H9 (cell line): ENCODE measurements around the gene CCDC191. TPM values are rescaled to one million over a fixed set of nuclear protein-coding genes. Genes with fewer than 3 reads are reported as not detected.

Experiments
- DNase-seq: peaks from one replicate; pipeline ENCODE4 v3.0.0-alpha.2; 2017
- H2AFZ ChIP-seq: one replicate; pipeline ENCODE4 v1.6.1; 2013; ENCODE audit warnings: mild to moderate bottlenecking, low read length, control low read depth, moderate library complexity
- H2AK5ac ChIP-seq: 2 replicates; pipeline ENCODE4 v1.6.1; 2013; ENCODE audit warnings: low read length, control low read depth, mixed read lengths; ENCODE audit not compliant: insufficient read length
- H2BK120ac ChIP-seq: one replicate; pipeline ENCODE4 v1.6.1; 2013; ENCODE audit warnings: low read depth, mild to moderate bottlenecking, low read length, control low read depth, inconsistent platforms; ENCODE audit not compliant: poor library complexity, severe bottlenecking
- H2BK12ac ChIP-seq: 2 replicates; pipeline ENCODE4 v1.6.1; 2013; ENCODE audit warnings: low read length, control low read depth, mixed read lengths, low read depth; ENCODE audit not compliant: insufficient read length
- H2BK15ac ChIP-seq: 2 replicates; pipeline ENCODE4 v1.6.1; 2013; ENCODE audit warnings: low read depth, low read length, control low read depth
- H2BK20ac ChIP-seq: one replicate; pipeline ENCODE4 v1.6.1; 2013; ENCODE audit warnings: low read depth, mild to moderate bottlenecking, low read length, control low read depth, inconsistent platforms; ENCODE audit not compliant: poor library complexity, severe bottlenecking
- H2BK5ac ChIP-seq: 2 replicates; pipeline ENCODE4 v1.6.1; 2013; ENCODE audit warnings: low read length, control low read depth, mixed read lengths; ENCODE audit not compliant: insufficient read length
- H3K14ac ChIP-seq: 2 replicates; pipeline ENCODE4 v1.6.1; 2013; ENCODE audit warnings: low read length, control low read depth; ENCODE audit not compliant: insufficient read depth
- H3K18ac ChIP-seq: 2 replicates; pipeline ENCODE4 v1.6.1; 2013; ENCODE audit warnings: low read depth, mild to moderate bottlenecking, mixed read lengths, low read length, control low read depth; ENCODE audit not compliant: insufficient read length
- H3K23ac ChIP-seq: 2 replicates; pipeline ENCODE4 v1.6.1; 2013; ENCODE audit warnings: low read length, control low read depth, mixed read lengths, low read depth; ENCODE audit not compliant: insufficient read length
- H3K23me2 ChIP-seq: 2 replicates; pipeline ENCODE4 v1.6.1; 2013; ENCODE audit warnings: low read depth, mild to moderate bottlenecking, mixed read lengths, low read length, control low read depth; ENCODE audit not compliant: insufficient read length, poor library complexity, severe bottlenecking
- H3K27ac ChIP-seq: 2 replicates; pipeline ENCODE4 v1.5.1; 2013; ENCODE audit warnings: low read length, control low read depth, mixed read lengths, low read depth; ENCODE audit not compliant: insufficient read length
- H3K27me3 ChIP-seq: 2 replicates; pipeline ENCODE4 v1.6.1; 2013; ENCODE audit warnings: low read length, control low read depth, inconsistent platforms; ENCODE audit not compliant: insufficient read depth
- H3K4ac ChIP-seq: 2 replicates; pipeline ENCODE4 v1.6.1; 2013; ENCODE audit warnings: low read depth, mild to moderate bottlenecking, control low read depth, inconsistent platforms, low read length, moderate library complexity
- H3K4me1 ChIP-seq: 2 replicates; pipeline ENCODE4 v1.6.1; 2013; ENCODE audit warnings: low read length, control low read depth, inconsistent platforms; ENCODE audit not compliant: insufficient read depth
- H3K4me2 ChIP-seq: 2 replicates; pipeline ENCODE4 v1.6.1; 2013; ENCODE audit warnings: low read length, control low read depth, mixed read lengths; ENCODE audit not compliant: insufficient read length, insufficient read depth
- H3K56ac ChIP-seq: 2 replicates; pipeline ENCODE4 v1.6.1; 2013; ENCODE audit warnings: low read depth, mild to moderate bottlenecking, mixed read lengths, low read length, control low read depth; ENCODE audit not compliant: insufficient read length
- H3K79me1 ChIP-seq: 2 replicates; pipeline ENCODE4 v1.6.1; 2013; ENCODE audit warnings: low read depth, mild to moderate bottlenecking, moderate library complexity, low read length, control low read depth, inconsistent platforms; ENCODE audit not compliant: insufficient read depth, poor library complexity, severe bottlenecking
- H3K79me2 ChIP-seq: 2 replicates; pipeline ENCODE4 v1.6.1; 2013; ENCODE audit warnings: low read length, control low read depth, inconsistent platforms; ENCODE audit not compliant: insufficient read depth
- H3K9ac ChIP-seq: 2 replicates; pipeline ENCODE4 v1.6.1; 2013; ENCODE audit warnings: low read length, control low read depth, mixed read lengths; ENCODE audit not compliant: insufficient read length; ENCODE audit errors: extremely low read depth
- H3K9me3 ChIP-seq: one replicate; pipeline ENCODE4 v1.6.1; 2013; ENCODE audit warnings: low read depth, low read length, inconsistent platforms; ENCODE audit not compliant: control insufficient read depth
- H3T11ph ChIP-seq: one replicate; pipeline ENCODE4 v1.6.1; 2013; ENCODE audit warnings: mild to moderate bottlenecking, low read length, control low read depth, inconsistent platforms
- H4K20me1 ChIP-seq: one replicate; pipeline ENCODE4 v1.6.1; 2013; ENCODE audit not compliant: control insufficient read depth, insufficient read length, insufficient read depth
- H4K5ac ChIP-seq: 2 replicates; pipeline ENCODE4 v1.6.1; 2013; ENCODE audit warnings: low read depth, mild to moderate bottlenecking, mixed read lengths, low read length, control low read depth; ENCODE audit not compliant: insufficient read length
- H4K8ac ChIP-seq: replicated peaks from 2 replicates; pipeline ENCODE4 v1.6.1; 2013; ENCODE audit warnings: low read length, control low read depth, mixed read lengths, low read depth; ENCODE audit not compliant: insufficient read length
- H4K91ac ChIP-seq: 2 replicates; pipeline ENCODE4 v1.6.1; 2013; ENCODE audit warnings: low read depth, mild to moderate bottlenecking, moderate library complexity, mixed read lengths, low read length, control low read depth; ENCODE audit not compliant: insufficient read length
- H3K27ac Mint-ChIP-seq, 3 experiments: 2 replicates in 2 of 3; 3 replicates in 1 of 3; pipeline ENCODE4 v1.8.0; 2020 to 2021; ENCODE audit warnings: mixed read lengths in 3 of 3, mild to moderate bottlenecking in 1 of 3, moderate library complexity in 1 of 3
- H3K27me3 Mint-ChIP-seq: 2 replicates; pipeline ENCODE4 v1.8.0; 2021; ENCODE audit warnings: low read depth, mild to moderate bottlenecking, moderate library complexity, mixed read lengths
- H3K36me3 Mint-ChIP-seq, 3 experiments: 2 replicates in 2 of 3; 3 replicates in 1 of 3; pipeline ENCODE4 v1.8.0; 2020 to 2021; ENCODE audit warnings: low read depth in 3 of 3, mixed read lengths in 3 of 3; ENCODE audit not compliant: insufficient read depth in 1 of 3
- H3K4me1 Mint-ChIP-seq, 2 experiments: 2 replicates each; pipeline ENCODE4 v1.8.0; 2020; ENCODE audit warnings: mixed read lengths in 2 of 2
- H3K4me3 Mint-ChIP-seq, 2 experiments: 2 replicates in 1 of 2; 3 replicates in 1 of 2; pipeline ENCODE4 v1.8.0; 2020 to 2021; ENCODE audit warnings: mild to moderate bottlenecking in 2 of 2, mixed read lengths in 2 of 2, moderate library complexity in 1 of 2
- H3K9me3 Mint-ChIP-seq, 2 experiments: 2 replicates in 1 of 2; 3 replicates in 1 of 2; pipeline ENCODE4 v1.8.0; 2020; ENCODE audit warnings: mild to moderate bottlenecking in 2 of 2, mixed read lengths in 2 of 2, moderate library complexity in 1 of 2
- CTCF ChIP-seq: fragments of 200-600 bp; sonication (generic); conservative IDR thresholded peaks from 3 replicates; pipeline ENCODE4 v1.8.0; 2021; ENCODE audit warnings: antibody characterized with exemption, mild to moderate bottlenecking
- total RNA-seq: library from RNA; stranded (reverse); gene quantifications from 2 replicates; pipeline ENCODE4 v1.2.1, GENCODE V29; 2021

Gene CCDC191
- total RNA-seq, 1 experiment from 2014 or later: 0.68 TPM

- Histone ChIP-seq H3K14ac (no peak overlapping the region), H3K79me2 (no peaks in the 10 kb centered on the region), H3K9me3 (no peaks in the 10 kb centered on the region), H3K27me3 (no peaks in the 10 kb centered on the region), H3K23me2 (no peaks in the 10 kb centered on the region), H4K8ac (no peak overlapping the region), H4K20me1 (no peaks in the 10 kb centered on the region), H2BK12ac (no peak overlapping the region), H2AK5ac (no peak overlapping the region), H3K4ac (no peak overlapping the region), H3K79me1 (no peaks in the 10 kb centered on the region), H4K5ac (no peak overlapping the region), H2AFZ (no peak overlapping the region), H2BK20ac (no peak overlapping the region), H2BK5ac (no peak overlapping the region), H3K4me2 (no peak overlapping the region), H3K4me1 (no peaks in the 10 kb centered on the region), H3K27ac (no peak overlapping the region), H3K56ac (no peak overlapping the region), H3K9ac (no peak overlapping the region), H3K23ac (no peak overlapping the region), H2BK15ac (no peak overlapping the region), H3T11ph (no peak overlapping the region), H3K18ac (no peak overlapping the region), H2BK120ac (no peak overlapping the region), H4K91ac (no peak overlapping the region)
- DNase-seq: no peak
- Mint-ChIP-seq H3K27ac (no peak overlapping the region), H3K27me3 (no peaks in the 10 kb centered on the region; the same call in none of the 2 replicates), H3K36me3 (no peaks in the 10 kb centered on the region; a peak in 1 of 7 replicates), H3K4me1 (no peaks in the 10 kb centered on the region), H3K9me3 (no peaks in the 10 kb centered on the region; a peak in 1 of 5 replicates), H3K4me3 (no peak overlapping the region)
- no peak for TF ChIP-seq CTCF
Observed at GRCh38 chr3:114043205-114043604, 13.1 kb downstream of the CCDC191 start.
